Loucy (cell line): ENCODE results near the gene EMSY.

Experiments used
- EZH2phosphoT487 ChIP-seq: fragments of 200-600 bp; IDR thresholded peaks from 2 replicates; pipeline ENCODE4 v1.6.1; 2018; ENCODE audit warnings: antibody characterized with exemption, mild to moderate bottlenecking, moderate library complexity, borderline replicate concordance
- TF ChIP-seq, protein P1 (sequence below): fragments of 200-600 bp; sonication (generic); conservative IDR thresholded peaks from 2 replicates; pipeline ENCODE4 v1.5.1; 2014; ENCODE audit warnings: mild to moderate bottlenecking, antibody characterized with exemption, low read length

DNA sequence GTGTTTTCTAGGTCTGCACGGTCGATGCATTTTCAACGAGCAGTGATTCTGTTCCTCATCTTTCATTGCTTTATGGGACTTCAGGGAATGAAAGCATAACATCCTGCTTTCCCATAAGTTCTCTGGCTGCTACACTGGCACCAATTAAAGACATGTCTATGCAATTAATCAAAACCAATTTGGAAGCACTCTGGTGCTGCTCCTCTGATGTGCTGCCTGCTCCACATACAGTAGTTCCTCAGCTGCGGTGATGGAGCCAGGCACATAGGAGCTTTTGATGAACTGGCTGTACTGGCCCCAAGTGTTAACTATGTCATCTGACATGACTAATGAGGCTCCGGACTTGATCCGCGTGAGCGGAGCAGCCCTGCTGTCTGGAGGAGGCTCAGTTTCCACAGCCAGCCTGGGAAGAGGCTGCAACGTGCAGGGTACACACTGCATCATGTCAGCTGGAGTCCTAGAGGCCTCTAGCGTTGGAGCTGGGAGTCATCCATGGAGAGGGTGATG lies 33.9 kb upstream of the EMSY start:
- TF ChIP-seq, protein P1, sequence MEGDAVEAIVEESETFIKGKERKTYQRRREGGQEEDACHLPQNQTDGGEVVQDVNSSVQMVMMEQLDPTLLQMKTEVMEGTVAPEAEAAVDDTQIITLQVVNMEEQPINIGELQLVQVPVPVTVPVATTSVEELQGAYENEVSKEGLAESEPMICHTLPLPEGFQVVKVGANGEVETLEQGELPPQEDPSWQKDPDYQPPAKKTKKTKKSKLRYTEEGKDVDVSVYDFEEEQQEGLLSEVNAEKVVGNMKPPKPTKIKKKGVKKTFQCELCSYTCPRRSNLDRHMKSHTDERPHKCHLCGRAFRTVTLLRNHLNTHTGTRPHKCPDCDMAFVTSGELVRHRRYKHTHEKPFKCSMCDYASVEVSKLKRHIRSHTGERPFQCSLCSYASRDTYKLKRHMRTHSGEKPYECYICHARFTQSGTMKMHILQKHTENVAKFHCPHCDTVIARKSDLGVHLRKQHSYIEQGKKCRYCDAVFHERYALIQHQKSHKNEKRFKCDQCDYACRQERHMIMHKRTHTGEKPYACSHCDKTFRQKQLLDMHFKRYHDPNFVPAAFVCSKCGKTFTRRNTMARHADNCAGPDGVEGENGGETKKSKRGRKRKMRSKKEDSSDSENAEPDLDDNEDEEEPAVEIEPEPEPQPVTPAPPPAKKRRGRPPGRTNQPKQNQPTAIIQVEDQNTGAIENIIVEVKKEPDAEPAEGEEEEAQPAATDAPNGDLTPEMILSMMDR = no peak
- no peak for TF ChIP-seq EZH2phosphoT487
